ENCODE data around the gene SCFD1. TPM values are rescaled to one million over a fixed set of nuclear protein-coding genes. Genes with fewer than 3 reads are reported as not detected.
"Not testable (repeated sequence)": the region's sequence is repeated elsewhere in the genome, so short reads cannot be mapped to it uniquely, and the experiment has no call there.

SCFD1 gene
- total RNA-seq, 1 experiment from 2014 or later: 38.1 TPM

DNA sequence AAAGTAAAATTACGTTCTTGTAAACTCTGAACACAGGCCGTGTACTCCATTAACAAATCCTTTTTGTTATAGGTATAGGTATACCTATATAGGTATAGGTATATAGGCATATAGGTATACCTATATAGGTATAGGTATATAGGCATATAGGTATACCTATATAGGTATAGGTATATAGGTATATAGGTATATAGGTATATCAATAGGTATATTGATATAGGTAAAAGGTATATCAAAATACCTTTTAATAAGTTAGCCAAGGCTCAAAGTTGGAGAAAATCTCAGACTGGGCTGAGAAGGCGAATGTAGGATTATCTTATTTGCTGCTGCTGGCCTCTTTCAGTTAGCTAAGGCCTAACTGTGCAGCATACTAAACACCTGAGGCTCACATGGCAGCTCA, 3.4 kb downstream of the SCFD1 start:
- peaks cover 20% of the 10 kb centered on the region for H3K4me1 ChIP-seq (replicated peaks; ENCODE audit: insufficient read depth)
- TF ChIP-seq EZH2 (IDR thresholded peaks at IDR 0.05; ENCODE audit: low read depth) (no peak), CTCF (conservative IDR thresholded peaks at IDR 0.05) (no peak)
- intact Hi-C loops (cut with micrococcal nuclease; ENCODE audit: unreplicated experiment): no loop called here
- H3F3A ChIP-seq (ENCODE audit: insufficient read depth, low read depth): peaks cover 9% of the 10 kb centered on the region; the same call in 1 of the 2 replicates
- no peak overlapping the region for H3K27ac ChIP-seq
- no peak for DNase-seq
- H3K9me2 ChIP-seq (ENCODE audit: insufficient read depth): no peaks in the 10 kb centered on the region
- POLR2A ChIA-PET (ENCODE audit: unreplicated experiment): no interaction called here
- peaks cover 64% of the 10 kb centered on the region for H3K79me2 ChIP-seq (ENCODE audit: low read depth)
- H3K9me3 ChIP-seq (ENCODE audit: insufficient read depth, low read depth): no peaks in the 10 kb centered on the region
- H3K4me2 ChIP-seq: no peak overlapping the region
- no TSS peak for BruUV-seq (replicated peaks)
- H3K36me3 ChIP-seq (ENCODE audit: low read depth): peaks cover 8% of the 10 kb centered on the region
- no peaks in the 10 kb centered on the region for H3K27me3 ChIP-seq (ENCODE audit: insufficient read depth, low read depth)
- CTCF ChIA-PET: no interaction called here
- no peak overlapping the region for H3K4me3 ChIP-seq
- H2AFZ ChIP-seq: no peak overlapping the region
- no peaks in the 10 kb centered on the region for H4K20me1 ChIP-seq (ENCODE audit: insufficient read depth)

DNA sequence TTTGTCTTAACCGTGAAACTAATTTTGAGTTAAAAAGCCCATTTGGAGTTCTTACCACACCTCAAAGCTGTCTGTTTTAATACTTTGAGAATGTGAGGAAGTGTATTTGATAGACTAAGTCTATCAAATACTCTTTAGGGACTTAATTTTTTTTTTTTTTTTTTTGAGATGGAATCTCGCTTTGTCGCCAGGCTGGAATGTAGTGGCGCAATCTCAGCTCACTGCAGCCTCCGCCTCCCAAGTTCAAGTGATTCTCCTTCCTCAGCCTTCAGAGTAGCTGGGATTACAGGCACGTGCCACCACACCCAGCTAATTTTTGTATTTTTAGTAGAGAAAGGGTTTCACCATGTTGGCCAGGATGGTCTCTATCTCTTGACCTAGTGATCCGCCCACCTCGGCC, 7.3 kb downstream of the SCFD1 start:
- intact Hi-C loops (cut with micrococcal nuclease; ENCODE audit: unreplicated experiment); H3K4me2 ChIP-seq; CTCF ChIA-PET; H3K9me3 ChIP-seq (ENCODE audit: insufficient read depth, low read depth); H3K4me1 ChIP-seq (replicated peaks; ENCODE audit: insufficient read depth); H3K27ac ChIP-seq; H3K4me3 ChIP-seq; H4K20me1 ChIP-seq (ENCODE audit: insufficient read depth); H3F3A ChIP-seq (ENCODE audit: insufficient read depth, low read depth); H3K9me2 ChIP-seq (ENCODE audit: insufficient read depth); H2AFZ ChIP-seq; H3K27me3 ChIP-seq (ENCODE audit: insufficient read depth, low read depth); POLR2A ChIA-PET (ENCODE audit: unreplicated experiment); BruUV-seq (replicated peaks): not testable (repeated sequence)
- peak in 1 of 2 experiments; percentile 23 for DNase-seq
- H3K36me3 ChIP-seq (ENCODE audit: low read depth): peaks cover 13% of the 10 kb centered on the region
- H3K79me2 ChIP-seq (ENCODE audit: low read depth): peaks cover 45% of the 10 kb centered on the region

- Histone ChIP-seq H3K36me3 (ENCODE audit: low read depth) (peaks cover 13% of the 10 kb centered on the region), H3K79me2 (ENCODE audit: low read depth) (peaks cover 37% of the 10 kb centered on the region), H3K27me3 (ENCODE audit: insufficient read depth, low read depth) (no peaks in the 10 kb centered on the region), H3F3A (ENCODE audit: insufficient read depth, low read depth) (peaks cover 8% of the 10 kb centered on the region; the same call in 1 of the 2 replicates), H3K4me2 (no peak overlapping the region), H3K4me3 (no peak overlapping the region), H3K9me3 (ENCODE audit: insufficient read depth, low read depth) (no peaks in the 10 kb centered on the region), H3K9me2 (ENCODE audit: insufficient read depth) (no peaks in the 10 kb centered on the region), H2AFZ (no peak overlapping the region), H3K4me1 (replicated peaks; ENCODE audit: insufficient read depth) (peaks cover 8% of the 10 kb centered on the region; the same call in 1 of the 2 replicates), H4K20me1 (ENCODE audit: insufficient read depth) (no peaks in the 10 kb centered on the region), H3K27ac (no peak overlapping the region)
- intact Hi-C loops (cut with micrococcal nuclease; ENCODE audit: unreplicated experiment): no loop called here
- DNase-seq: no peak
- CTCF ChIA-PET: no interaction called here
- POLR2A ChIA-PET (ENCODE audit: unreplicated experiment): no interaction called here
- BruUV-seq (replicated peaks): no TSS peak
- TF ChIP-seq CTCF (conservative IDR thresholded peaks at IDR 0.05) (no peak), EZH2 (IDR thresholded peaks at IDR 0.05; ENCODE audit: low read depth) (no peak)
Observed at GRCh38 chr14:30630248-30630647, 8.1 kb downstream of the SCFD1 start.

DNA sequence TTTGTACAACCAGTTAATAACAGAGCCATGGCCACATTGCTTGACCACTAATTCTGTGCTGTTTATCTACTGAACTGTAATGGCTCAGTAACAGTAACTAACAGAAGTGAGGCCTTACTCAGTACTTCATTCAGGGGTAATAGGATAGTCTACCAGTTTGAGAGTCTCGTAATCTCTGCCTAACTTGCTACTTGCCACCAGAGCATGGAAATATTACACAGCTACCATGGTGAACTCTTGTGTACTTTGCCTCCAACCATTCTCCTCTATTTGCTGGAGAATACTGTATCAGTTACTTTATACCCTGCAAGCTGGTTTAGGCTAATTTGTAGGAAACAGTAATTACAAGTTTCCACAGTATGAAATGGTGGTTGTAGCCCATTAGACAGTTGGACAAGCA, 10.6 kb downstream of the SCFD1 start:
- Histone ChIP-seq H3K9me3 (ENCODE audit: insufficient read depth, low read depth) (no peaks in the 10 kb centered on the region), H4K20me1 (ENCODE audit: insufficient read depth) (no peaks in the 10 kb centered on the region), H3K9me2 (ENCODE audit: insufficient read depth) (no peaks in the 10 kb centered on the region), H3K4me1 (replicated peaks; ENCODE audit: insufficient read depth) (peaks cover 8% of the 10 kb centered on the region; the same call in 1 of the 2 replicates), H2AFZ (no peak overlapping the region), H3K27me3 (ENCODE audit: insufficient read depth, low read depth) (no peaks in the 10 kb centered on the region), H3K4me2 (no peak overlapping the region), H3K36me3 (ENCODE audit: low read depth) (peaks cover 13% of the 10 kb centered on the region), H3F3A (ENCODE audit: insufficient read depth, low read depth) (peaks cover 8% of the 10 kb centered on the region; the same call in 1 of the 2 replicates), H3K79me2 (ENCODE audit: low read depth) (peaks cover 17% of the 10 kb centered on the region; the same call in 1 of the 2 replicates), H3K27ac (no peak overlapping the region), H3K4me3 (no peak overlapping the region)
- TF ChIP-seq EZH2 (IDR thresholded peaks at IDR 0.05; ENCODE audit: low read depth) (no peak), CTCF (conservative IDR thresholded peaks at IDR 0.05) (no peak)
- BruUV-seq (replicated peaks): no TSS peak
- no peak for DNase-seq
- ChIA-PET POLR2A (ENCODE audit: unreplicated experiment) (no interaction called here), CTCF (no interaction called here)
- intact Hi-C loops (cut with micrococcal nuclease; ENCODE audit: unreplicated experiment): no loop called here
